NCI-H524 (cell line): ENCODE data around the gene GPATCH1.

Source experiments
- DNase-seq, 2 experiments: peaks; one replicate each; lab custom pipeline; 2025; lab: John Stamatoyannopoulos, UW

The GPATCH1 gene

GRCh38 chr19:33063753-33064457, 17.1 kb upstream of the GPATCH1 start:
- DNase-seq: peak in 1 of 2 experiments; percentile 46

GRCh38 chr19:33064458-33064791, 16.6 kb upstream of the GPATCH1 start:
- DNase-seq: peak in 1 of 2 experiments; percentile 54

GRCh38 chr19:33064792-33065550, 16.0 kb upstream of the GPATCH1 start, which contains the start of gene RHPN2:
Gene RHPN2, minus strand, starts transcription at chr19:33064888. Its CDS starts 36 bp downstream, at chr19:33064852.
- peak; percentile 56 to 64 for DNase-seq

- DNase-seq: no peak
These were observed 14.4 kb upstream of the GPATCH1 start for GRCh38 chr19:33066543-33066942.

- DNase-seq: no peak
These were observed 13.9 kb upstream of the GPATCH1 start for GRCh38 chr19:33067121-33067520.

- DNase-seq: no peak
These were observed 9.1 kb upstream of the GPATCH1 start for GRCh38 chr19:33071887-33072286.

GRCh38 chr19:33075519-33075918, 5.5 kb upstream of the GPATCH1 start:
- DNase-seq: no peak

- no peak for DNase-seq
These were observed 4.7 kb downstream of the GPATCH1 start for GRCh38 chr19:33085570-33086128.

- no peak for DNase-seq
These were observed 6.0 kb downstream of the GPATCH1 start for GRCh38 chr19:33086955-33087354.

- DNase-seq: no peak
These were observed 8.0 kb downstream of the GPATCH1 start for GRCh38 chr19:33089010-33089409.

- no peak for DNase-seq
These were observed 9.2 kb downstream of the GPATCH1 start for GRCh38 chr19:33090179-33090578.

GRCh38 chr19:33093420-33094210, 12.6 kb downstream of the GPATCH1 start:
- DNase-seq: no peak

GRCh38 chr19:33094436-33095067, 13.6 kb downstream of the GPATCH1 start:
- no peak for DNase-seq

- DNase-seq: no peak
These were observed 15.0 kb downstream of the GPATCH1 start for GRCh38 chr19:33096005-33096404.

- no peak for DNase-seq
These were observed 17.1 kb downstream of the GPATCH1 start for GRCh38 chr19:33098055-33098534.

GRCh38 chr19:33100894-33101644, 20.1 kb downstream of the GPATCH1 start:
- DNase-seq: no peak

- no peak for DNase-seq
These were observed 21.9 kb downstream of the GPATCH1 start for GRCh38 chr19:33102893-33103292.

GRCh38 chr19:33108161-33108560, 27.2 kb downstream of the GPATCH1 start:
- DNase-seq: no peak

GRCh38 chr19:33110137-33110910, 29.3 kb downstream of the GPATCH1 start:
- no peak for DNase-seq

GRCh38 chr19:33111587-33111986, 30.6 kb downstream of the GPATCH1 start:
- DNase-seq: no peak
